HG03045 (cell line): ENCODE data around the gene NR4A3.
A peak's percentile ranks its signal among the peaks of the same experiment; 100 is the strongest.
"Not testable (repeated sequence)": the region's sequence is repeated elsewhere in the genome, so short reads cannot be mapped to it uniquely, and the experiment has no call there.

ENCODE experiments used
- ATAC-seq: cut with Tn5 transposase; IDR thresholded peaks from one replicate; pipeline ENCODE4 v1.9.1; 2021; ENCODE audit warnings: mild to moderate bottlenecking, moderate library complexity; ENCODE audit not compliant: unreplicated experiment

The NR4A3 gene

GRCh38 chr9:99821396-99822108 lies at the start of gene NR4A3:
Gene NR4A3 (plus strand): TSS chr9:99821885. CDS start chr9:99828043, 6,158 bp downstream.
- ATAC-seq, result peak; percentile 41

DNA sequence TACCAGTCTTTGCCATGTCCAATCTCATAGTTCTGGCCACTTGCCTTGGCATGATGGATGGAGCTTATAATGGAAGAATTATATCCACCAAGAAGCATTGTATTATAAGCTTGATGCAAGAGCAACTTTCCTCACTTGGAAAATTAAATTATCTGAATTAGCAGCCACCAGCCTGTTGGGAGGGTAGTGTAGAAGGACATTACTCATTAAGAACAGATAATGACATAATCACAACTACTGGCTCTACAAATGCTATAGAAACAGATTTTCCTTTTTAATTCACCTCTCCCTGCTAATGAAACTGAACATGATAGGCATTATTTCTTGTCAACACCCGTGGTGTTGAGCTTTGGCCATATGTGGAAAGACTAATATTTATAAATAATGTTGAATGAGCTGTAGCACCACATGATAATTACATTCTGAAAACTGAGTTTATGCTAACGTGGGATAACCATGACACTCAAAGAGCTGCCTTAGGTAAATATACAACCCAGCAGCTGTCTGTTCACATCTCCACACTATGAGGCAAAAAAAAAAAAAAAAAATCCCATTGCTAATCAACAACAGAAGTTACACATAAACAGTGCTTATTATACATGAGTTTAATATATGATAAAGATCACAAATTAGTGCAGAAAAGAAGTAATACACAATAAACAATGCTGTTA lies 48.1 kb upstream of the NR4A3 start:
- ATAC-seq, result no peak

- ATAC-seq, result no peak
Measured at GRCh38 chr9:99778308-99778707, 43.4 kb upstream of the NR4A3 start.

DNA sequence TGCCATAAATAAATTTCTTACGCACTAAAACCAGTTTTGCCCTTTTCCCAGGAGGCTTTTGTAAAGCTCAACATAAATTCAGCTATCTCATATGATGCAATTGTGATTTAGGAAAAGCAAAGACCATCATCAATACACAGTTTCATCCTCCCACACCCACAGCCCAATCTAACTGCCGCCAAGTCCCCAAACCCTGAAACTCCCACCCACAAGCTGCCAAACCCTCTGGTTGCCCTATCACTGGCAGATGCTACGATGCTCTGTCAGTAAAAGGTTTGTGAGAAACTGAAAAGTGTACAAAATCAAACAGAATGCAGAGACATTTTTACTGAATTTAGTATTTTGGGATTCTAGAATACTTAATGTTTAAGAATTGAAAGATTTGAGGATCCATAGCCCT lies 42.8 kb upstream of the NR4A3 start:
- no peak for ATAC-seq

GRCh38 chr9:99779277-99779676 lies 42.4 kb upstream of the NR4A3 start:
- no peak for ATAC-seq

GRCh38 chr9:99782349-99782748 lies 39.3 kb upstream of the NR4A3 start:
- not testable (repeated sequence) for ATAC-seq

DNA sequence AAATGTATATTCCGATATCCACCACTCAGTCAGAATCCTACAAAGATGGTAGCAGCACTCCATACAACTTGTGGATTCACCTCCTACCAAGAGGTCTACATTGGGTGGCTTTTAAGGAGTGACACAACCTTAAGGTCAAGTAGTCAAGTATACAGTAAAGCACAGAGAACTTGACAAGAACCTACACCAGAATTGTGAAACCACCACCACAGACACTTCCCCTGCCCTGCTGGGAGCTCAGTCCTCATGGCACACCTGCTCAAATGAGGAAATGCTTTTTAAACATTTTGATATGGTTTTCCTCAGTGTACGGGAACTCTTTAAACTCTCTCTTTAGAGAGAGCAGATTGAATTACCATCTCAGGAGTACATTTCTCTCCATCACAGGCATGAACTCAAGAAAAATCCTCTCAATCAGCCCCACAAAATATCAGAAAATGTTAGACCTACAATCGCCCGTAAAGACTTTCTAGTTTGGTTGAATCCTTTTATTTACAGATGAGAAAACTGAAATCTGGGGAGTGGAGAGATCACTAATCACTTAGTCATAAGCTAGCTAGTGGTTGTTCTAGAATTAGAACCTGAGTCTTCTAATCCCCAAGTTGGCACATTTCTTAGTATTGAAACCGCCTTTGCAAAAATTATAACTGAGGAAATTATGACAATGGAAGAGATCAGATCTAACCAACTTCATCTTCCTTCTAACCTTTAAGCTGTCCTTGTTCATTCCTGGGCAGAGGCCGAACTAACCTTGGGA lies 38.5 kb upstream of the NR4A3 start:
- no peak for ATAC-seq

DNA sequence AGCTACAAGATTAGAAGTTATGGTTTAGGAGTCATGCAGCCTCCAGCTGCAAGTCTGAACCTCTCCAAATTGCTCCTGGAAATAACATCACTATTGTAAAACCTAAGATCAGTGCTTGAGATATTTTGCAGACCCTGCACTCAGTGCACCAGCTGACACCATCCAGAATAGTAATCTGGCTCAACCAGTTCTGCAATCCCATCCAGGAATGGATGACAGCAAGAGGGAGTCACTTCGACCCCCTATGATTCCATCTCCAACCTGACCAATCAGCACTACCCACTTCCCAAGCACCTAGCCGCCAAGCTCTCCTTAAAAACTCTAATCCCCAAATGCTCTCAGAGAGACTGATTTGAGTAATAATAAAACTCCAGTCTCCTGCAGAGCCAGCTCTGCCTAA lies 37.9 kb upstream of the NR4A3 start:
- no peak for ATAC-seq

DNA sequence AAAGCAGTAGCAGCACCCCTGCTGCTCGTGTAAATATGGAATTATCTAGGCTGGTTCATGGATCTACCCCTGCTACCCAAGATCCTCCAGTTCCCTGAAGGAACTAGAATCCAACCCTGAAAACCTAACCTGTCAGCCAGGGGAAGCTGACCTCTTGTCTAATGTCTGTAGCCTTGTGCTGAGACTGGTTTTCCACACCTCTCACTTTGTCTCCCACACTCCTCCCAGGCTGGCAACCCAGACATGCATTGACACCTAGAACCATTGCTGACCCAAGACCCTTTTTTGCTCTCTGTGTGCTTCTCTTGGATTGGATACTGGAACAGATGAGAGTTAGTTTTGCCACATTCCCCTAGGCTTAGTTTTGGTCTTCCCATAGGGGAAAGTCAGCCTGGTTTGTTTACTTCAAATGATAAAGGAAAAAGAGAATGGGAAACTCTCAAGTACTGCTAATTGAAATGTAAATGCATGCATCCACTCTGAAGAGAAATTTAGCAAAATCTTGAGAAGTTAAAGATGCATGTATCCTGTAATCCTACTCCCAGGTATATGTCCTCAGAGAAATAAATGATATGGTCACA lies 36.6 kb upstream of the NR4A3 start:
- ATAC-seq, result no peak

DNA sequence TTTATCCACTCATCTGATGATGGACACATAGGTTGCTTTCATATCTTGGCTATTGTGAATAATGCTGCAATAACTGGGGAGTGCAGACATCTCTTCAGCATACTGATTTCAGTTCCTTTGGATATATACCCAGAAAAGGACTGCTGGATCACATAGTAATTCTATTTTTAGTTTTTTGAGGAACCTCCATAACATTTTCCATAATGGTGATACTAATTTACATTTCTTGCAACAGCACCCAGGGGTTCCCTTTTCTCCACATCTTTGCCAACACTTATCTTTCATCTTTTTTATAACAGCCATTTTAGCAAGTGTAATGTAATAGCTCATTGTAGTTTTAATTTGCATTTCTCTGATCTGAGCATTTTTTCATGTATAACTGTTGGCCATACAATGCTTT lies 34.1 kb upstream of the NR4A3 start:
- no peak for ATAC-seq

DNA sequence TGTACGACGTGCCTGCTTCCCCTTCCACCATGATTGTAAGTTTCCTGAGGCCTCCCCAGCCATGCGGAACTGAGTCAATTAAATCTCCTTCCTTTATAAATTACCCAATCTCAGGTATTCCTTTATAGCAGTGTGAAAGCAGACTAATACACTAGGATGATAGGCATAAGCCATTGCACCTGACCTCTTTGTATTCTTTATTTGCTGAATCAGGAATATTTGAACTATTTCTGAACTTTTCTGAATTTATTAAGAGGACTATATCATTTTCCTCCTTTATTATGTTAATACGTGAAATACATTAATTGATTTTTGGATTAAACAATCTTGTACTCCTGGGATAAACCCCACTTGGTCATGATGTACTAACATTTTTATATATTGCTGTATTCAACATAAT lies 28.2 kb upstream of the NR4A3 start:
- no peak for ATAC-seq

DNA sequence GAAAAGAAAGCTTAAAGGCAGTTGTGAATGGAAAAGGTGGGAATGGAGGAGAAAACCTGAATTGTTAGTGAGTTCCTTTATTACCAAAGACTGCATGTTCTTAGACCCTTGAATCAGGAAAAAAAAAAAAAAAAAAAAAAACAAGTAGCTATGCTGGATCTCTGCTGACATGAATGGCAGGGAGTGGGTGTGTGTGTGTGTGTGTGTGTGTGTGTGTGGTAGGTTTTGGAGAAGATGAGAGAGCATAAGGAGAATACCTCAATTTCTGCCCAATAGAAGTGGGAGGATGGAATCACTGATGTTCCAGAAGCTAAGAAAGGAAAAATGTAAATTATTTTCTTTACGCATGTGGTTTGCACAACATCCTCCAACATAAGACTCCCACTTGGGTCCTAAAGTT lies 25.5 kb upstream of the NR4A3 start:
- no peak for ATAC-seq

GRCh38 chr9:99801775-99802174 lies 19.9 kb upstream of the NR4A3 start:
- no peak for ATAC-seq

GRCh38 chr9:99803694-99804093 lies 18.0 kb upstream of the NR4A3 start:
- ATAC-seq, result no peak

DNA sequence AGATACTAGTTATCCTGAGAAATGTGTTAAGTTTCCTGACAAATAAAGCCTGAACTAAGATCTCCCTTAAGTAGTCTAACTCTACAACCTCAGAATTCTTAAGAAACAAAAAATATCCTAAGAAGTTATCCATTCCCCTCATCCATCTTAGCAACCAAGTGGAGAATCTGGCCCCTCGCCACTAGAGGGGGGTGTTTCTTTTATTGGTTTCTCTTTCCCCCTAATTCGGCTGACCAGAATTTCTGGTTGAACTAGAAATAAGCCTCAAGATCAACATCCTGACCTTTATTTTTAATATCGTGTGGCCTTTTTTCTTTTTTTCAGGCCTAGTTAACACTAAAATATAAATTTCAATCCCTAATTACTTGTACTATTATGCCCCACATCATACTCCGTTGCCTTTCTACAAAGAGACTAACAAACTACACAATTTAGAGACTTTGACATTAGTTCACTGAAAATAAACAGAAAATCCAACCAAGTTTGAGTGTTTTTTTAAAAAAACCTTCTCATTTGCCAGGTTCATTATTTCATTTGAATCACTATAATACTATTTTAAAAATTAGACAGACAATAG lies 14.3 kb upstream of the NR4A3 start:
- ATAC-seq, result peak; percentile 41

DNA sequence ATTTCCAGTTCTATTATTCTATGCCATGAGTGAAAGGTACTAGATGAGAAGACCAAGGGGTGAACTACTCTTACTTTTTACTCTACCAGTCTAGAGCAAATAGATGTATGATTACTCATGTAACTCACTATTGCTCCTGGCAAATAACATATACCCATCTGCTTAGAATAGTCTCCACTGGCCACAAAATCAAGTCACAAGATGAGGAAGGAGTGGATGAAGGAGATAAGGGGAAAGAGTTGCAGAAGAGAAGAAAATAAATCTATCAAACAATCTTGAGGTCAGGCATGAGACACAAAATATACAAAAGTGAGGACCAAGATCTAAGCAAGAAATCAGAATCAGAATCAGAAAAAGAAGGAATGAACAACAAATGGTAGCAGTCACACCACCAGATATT lies 13.7 kb upstream of the NR4A3 start:
- no peak for ATAC-seq

DNA sequence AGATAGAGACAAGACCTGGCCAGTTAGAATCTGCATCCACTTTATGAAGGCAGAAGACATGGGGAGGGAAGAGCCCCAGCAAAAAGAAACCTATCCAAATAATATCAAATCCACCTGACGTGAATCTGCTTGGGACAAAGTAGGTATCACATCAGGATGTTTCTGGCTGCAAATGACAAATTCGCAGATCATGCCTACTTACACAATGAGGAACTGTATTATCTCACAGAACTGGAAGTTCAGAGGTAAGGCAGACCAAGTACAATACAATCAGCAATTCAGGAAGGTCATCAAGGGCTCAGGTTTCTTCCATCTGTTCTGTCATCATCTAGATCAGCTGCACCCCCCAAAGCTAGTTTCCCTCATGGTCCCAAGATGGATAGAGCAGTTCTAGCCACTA lies 13.2 kb upstream of the NR4A3 start:
- no peak for ATAC-seq

DNA sequence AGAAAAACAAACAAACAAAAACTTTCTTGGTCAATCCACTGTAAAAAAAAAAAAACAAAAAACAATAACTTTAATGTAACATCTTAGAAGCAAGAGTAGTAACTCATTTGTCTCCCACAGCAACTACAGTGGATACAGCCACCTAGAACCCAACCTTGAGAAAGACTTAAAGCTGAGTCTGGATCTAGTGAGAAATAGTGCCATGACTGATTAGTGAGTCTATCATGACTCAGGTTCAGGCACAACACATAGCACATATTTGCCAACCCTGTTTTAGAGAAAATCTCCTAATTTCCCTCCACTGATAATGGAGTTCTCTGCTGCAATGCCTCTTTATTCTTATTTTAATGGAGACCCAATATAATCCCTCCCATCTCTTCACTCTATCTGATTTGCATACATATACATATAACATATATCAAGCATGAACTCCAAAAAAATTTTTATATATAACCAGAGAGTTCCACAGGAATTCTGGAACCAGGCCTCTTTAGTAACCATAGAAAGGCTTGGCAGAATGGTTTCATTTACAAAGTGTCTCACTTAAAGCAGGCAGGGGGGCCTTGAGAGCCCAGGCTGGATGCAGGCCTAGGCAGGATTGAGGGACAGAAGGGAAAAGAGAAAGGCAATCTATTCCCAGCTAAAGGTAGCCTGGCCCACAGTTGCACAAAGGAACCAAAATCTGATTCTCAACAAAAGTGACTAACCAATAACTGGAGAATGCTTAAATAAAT lies 11.9 kb upstream of the NR4A3 start:
- ATAC-seq, result no peak

GRCh38 chr9:99811172-99811571 lies 10.5 kb upstream of the NR4A3 start:
- no peak for ATAC-seq

DNA sequence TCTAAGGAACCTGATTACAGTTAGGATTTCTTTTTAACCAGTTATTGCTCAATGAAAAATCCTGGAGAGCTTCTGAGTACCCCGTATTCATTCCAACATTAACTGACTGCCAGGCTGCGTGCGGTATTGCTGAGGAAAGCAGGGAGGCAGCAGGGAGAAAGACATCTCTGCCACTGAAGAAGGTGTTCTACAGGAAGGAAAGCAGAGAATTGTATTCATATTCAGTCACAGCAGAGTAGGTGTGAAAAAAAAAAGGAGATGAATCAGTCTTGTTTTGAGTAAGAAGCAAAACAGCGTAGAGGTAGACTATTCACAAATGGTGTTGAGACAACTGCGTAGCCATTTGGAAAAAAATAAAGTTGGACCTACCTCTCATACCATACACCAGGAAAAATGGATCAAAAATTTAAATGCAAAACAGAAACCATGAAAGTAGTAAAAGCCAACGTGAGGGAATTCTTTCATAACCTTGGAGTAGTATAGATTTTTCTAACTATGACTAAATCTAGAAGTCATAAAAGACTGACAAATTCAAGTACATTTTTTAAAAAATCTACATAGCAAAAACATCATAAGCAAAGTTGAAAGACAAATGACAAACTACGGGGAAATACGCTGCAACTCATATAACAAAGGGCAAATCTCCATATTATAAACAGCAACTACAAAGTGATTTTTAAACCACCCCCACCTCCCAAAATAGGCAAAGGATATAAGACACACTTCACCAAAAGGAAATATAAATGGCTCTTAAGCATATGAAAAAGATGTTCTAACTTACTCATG lies 9.9 kb upstream of the NR4A3 start:
- no peak for ATAC-seq
